Lower lobe of right lung (tissue), 2 donors: ENCODE results near the gene PSEN2. TPM values are rescaled to one million over a fixed set of nuclear protein-coding genes. Genes with fewer than 3 reads are reported as not detected.
"Not testable (repeated sequence)": the region's sequence is repeated elsewhere in the genome, so short reads cannot be mapped to it uniquely, and the experiment has no call there.

Source experiments
- ATAC-seq, 2 donors: fragments of 200-7000 bp; cut with Tn5 transposase; one replicate each; pipeline ENCODE4 v1.9.1; 2020 to 2022; ENCODE audit warnings: mild to moderate bottlenecking in 2 of 2, moderate library complexity in 2 of 2
- DNase-seq: peaks from one replicate; pipeline ENCODE4 v3.0.0-alpha.2; 2020
- H3K27ac ChIP-seq: fragments of 200-600 bp; one replicate; pipeline ENCODE4 v1.8.0; 2022
- H3K27me3 ChIP-seq: fragments of 200-600 bp; one replicate; pipeline ENCODE4 v1.8.0; 2022; ENCODE audit warnings: low read depth
- H3K36me3 ChIP-seq: fragments of 200-600 bp; one replicate; pipeline ENCODE4 v1.8.0; 2022; ENCODE audit warnings: mild to moderate bottlenecking
- H3K4me1 ChIP-seq: fragments of 200-600 bp; one replicate; pipeline ENCODE4 v1.8.0; 2022
- H3K4me3 ChIP-seq: fragments of 200-600 bp; one replicate; pipeline ENCODE4 v1.8.0; 2022; ENCODE audit warnings: mild to moderate bottlenecking
- H3K9me3 ChIP-seq: fragments of 200-600 bp; one replicate; pipeline ENCODE4 v1.8.0; 2022
- CTCF ChIP-seq: fragments of 200-600 bp; IDR thresholded peaks from one replicate; pipeline ENCODE4 v1.8.0; 2022; ENCODE audit warnings: antibody characterized with exemption, mild to moderate bottlenecking
- intact Hi-C: fragments of 100-400 bp; cut with DNase I; formaldehyde crosslinking; loops from one replicate; pipeline ENCODE4 v1.11.0; 2022
- total RNA-seq: library from RNA; stranded (reverse); fragmentation: NEBNext Ultra II Directional; extraction: Animal tissue kit (Norgen Biotek cat#: 25700); gene quantifications from one replicate; pipeline ENCODE4 v1.2.1, GENCODE V29; 2021
- donor health status: DM: no; HTN: yes; CAD: no; lungs with severe emphysema.

The PSEN2 gene
- total RNA-seq, 1 donor from 2014 or later: 26.6 TPM

GRCh38 chr1:226846786-226847185 is 23.6 kb upstream of the PSEN2 start:
- TF ChIP-seq CTCF: no peak
- no peaks in the 10 kb centered on the region for H3K27me3 ChIP-seq
- intact Hi-C loops: no loop called here
- H3K9me3 ChIP-seq: no peaks in the 10 kb centered on the region
- no peak overlapping the region for H3K27ac ChIP-seq
- DNase-seq (no peak), ATAC-seq (no peak)
- no peaks in the 10 kb centered on the region for H3K4me1 ChIP-seq
- no peaks in the 10 kb centered on the region for H3K36me3 ChIP-seq
- H3K4me3 ChIP-seq: no peak overlapping the region

GRCh38 chr1:226854548-226854947 is 15.9 kb upstream of the PSEN2 start:
- intact Hi-C loops, H3K27ac ChIP-seq, ATAC-seq, H3K4me1 ChIP-seq, DNase-seq, H3K36me3 ChIP-seq, H3K27me3 ChIP-seq, H3K4me3 ChIP-seq, H3K9me3 ChIP-seq: not testable (repeated sequence)

- Histone ChIP-seq H3K36me3 (no peaks in the 10 kb centered on the region), H3K27me3 (no peaks in the 10 kb centered on the region), H3K4me1 (no peaks in the 10 kb centered on the region), H3K4me3 (no peak overlapping the region), H3K27ac (no peak overlapping the region), H3K9me3 (no peaks in the 10 kb centered on the region)
- no peak for DNase-seq
- ATAC-seq: no peak
- intact Hi-C loops: no loop called here
- TF ChIP-seq CTCF: no peak
These were observed 7.5 kb upstream of the PSEN2 start for GRCh38 chr1:226862890-226863289.

GRCh38 chr1:226863446-226863845 is 7.0 kb upstream of the PSEN2 start:
- Histone ChIP-seq H3K27me3 (no peaks in the 10 kb centered on the region), H3K27ac (no peak overlapping the region), H3K9me3 (no peaks in the 10 kb centered on the region), H3K36me3 (no peaks in the 10 kb centered on the region), H3K4me3 (no peak overlapping the region), H3K4me1 (no peaks in the 10 kb centered on the region)
- intact Hi-C loops: no loop called here
- DNase-seq (no peak), ATAC-seq (no peak)
- TF ChIP-seq CTCF: no peak

- DNase-seq: no peak
- TF ChIP-seq CTCF: no peak
- H3K36me3 ChIP-seq: no peaks in the 10 kb centered on the region
- no peak overlapping the region for H3K27ac ChIP-seq
- no peak overlapping the region for H3K4me3 ChIP-seq
- no peaks in the 10 kb centered on the region for H3K4me1 ChIP-seq
- no peaks in the 10 kb centered on the region for H3K27me3 ChIP-seq
- intact Hi-C loops: no loop called here
- H3K9me3 ChIP-seq: no peaks in the 10 kb centered on the region
- ATAC-seq: no peak
These were observed 6.1 kb upstream of the PSEN2 start for GRCh38 chr1:226864311-226864710.

- ATAC-seq (no peak), DNase-seq (no peak)
- Histone ChIP-seq H3K27me3 (no peaks in the 10 kb centered on the region), H3K4me1 (no peaks in the 10 kb centered on the region), H3K9me3 (no peaks in the 10 kb centered on the region), H3K36me3 (no peaks in the 10 kb centered on the region), H3K4me3 (no peak overlapping the region), H3K27ac (no peak overlapping the region)
- intact Hi-C loops: no loop called here
- TF ChIP-seq CTCF: no peak
These were observed 4.8 kb upstream of the PSEN2 start for GRCh38 chr1:226865590-226865989.
